Ramos (cell line): Measurements from ENCODE around the gene TNS1.

Experiments
- in situ Hi-C: fragments of 300-500 bp; cut with MboI; formaldehyde crosslinking; loops from one replicate; pipeline ENCODE4 v1.14.3; 2022; ENCODE audit warnings: low sequenced_read_pairs; ENCODE audit not compliant: unreplicated experiment

TNS1 gene

DNA sequence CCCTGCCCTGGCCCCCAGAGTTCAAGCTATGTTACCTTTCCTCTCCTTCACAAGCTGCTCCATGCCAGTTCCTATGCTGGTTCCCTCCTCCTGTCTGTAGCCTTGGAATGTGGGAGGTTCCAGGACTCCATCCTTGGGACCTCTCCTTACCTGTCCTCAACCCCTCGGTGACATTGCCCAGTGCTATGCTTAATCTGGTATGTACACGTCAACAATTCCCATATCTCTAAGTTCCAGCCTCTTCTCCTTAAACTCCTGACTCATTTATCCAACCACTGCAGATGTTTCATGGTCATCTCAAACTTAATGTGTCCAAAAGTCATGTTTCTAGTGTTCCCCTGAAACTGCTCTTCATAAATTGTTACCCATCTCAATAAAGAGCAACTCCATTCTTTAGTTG, 160.8 kb downstream of the TNS1 start:
- in situ Hi-C loops: no loop called here

DNA sequence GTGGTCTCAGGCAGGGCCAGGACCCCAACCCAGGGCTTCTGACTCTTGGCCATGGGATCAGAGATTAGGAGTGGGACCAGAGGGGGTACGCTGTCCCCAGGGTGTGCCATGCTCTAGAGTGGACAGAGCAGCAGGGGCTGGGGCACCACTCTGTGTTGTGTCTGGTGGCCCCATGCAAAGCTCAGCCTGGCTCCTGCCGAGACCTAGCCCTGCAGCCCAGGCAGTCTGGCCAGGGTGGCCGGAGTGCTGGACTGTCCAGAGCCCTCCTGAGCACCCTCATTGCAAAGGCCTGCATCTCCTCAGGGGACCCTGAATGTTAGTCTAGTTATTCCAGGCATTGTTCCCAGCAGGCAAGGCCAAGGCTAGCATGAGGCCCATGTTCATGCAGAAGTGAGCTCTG, 162.3 kb downstream of the TNS1 start:
- in situ Hi-C loops: no loop called here

DNA sequence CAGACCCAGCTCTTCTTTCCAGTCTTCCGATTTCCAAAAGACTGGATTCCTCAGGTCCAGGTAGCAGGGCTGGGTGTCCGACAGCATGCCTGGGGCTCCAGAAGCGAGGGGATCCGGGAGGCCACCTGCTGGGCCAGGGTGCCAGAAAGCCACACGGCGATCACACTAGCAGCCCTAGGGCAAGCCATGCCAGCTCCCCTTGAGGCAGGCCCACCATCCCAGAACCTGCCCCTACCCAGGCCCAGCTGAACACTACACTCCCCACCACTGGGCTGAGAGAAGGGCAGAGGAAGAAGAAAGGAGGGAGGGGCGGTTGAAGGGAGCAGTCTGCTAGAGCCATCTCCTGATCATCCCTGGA, 163.1 kb downstream of the TNS1 start:
- in situ Hi-C loops: no loop called here

DNA sequence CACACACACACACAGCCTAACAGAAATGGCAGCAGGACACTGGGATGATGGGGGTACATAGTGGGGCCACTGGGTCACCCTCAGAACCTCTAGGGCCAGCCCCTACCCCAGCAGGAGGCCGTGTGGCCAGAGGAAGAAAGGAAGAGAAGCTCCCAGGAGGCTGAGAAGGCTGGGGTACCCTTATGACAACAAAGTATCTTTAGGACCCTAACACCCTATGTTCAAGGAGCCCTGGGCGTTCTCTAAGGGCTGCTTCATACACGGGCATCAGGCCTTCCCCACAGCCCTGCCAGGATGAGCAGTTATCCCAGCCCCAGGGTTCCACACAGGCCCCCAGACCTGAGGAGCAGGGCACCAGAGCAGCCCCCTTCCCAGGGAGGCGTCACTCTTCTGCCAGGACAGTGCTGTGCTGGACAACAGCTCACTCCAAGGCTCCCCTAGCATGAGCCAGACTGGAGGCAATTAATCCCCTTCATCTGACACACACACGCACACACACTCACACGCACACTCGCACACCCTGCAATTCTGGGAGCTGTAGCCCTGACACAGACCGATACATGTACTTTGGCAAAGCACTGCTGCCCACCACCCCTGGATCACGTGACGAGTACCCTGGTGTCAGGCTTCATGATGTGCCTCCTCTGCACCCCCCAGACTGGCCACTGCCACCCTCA, 163.6 kb downstream of the TNS1 start:
- in situ Hi-C loops: no loop called here

DNA sequence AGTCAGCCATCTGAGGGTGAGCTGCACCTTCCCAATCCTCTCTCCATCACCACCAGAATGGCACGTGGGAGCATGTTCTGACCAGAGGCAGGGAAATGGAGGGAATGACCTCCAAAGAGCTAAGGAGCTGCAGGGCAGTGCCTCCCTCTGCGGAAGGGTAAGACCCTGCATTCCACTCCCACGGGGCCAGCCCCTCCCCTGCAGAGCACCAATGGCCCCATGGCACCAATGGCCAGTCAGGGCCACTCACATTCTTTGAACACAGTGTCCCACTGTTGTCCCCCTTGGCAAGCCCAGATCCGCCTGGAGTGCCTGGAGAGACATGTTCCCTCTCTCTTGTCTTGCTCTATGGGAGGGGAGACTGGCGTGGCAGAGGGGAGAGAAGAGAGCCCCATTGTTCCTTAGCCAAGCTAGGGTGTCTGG, 164.4 kb downstream of the TNS1 start:
- in situ Hi-C loops: no loop called here

DNA sequence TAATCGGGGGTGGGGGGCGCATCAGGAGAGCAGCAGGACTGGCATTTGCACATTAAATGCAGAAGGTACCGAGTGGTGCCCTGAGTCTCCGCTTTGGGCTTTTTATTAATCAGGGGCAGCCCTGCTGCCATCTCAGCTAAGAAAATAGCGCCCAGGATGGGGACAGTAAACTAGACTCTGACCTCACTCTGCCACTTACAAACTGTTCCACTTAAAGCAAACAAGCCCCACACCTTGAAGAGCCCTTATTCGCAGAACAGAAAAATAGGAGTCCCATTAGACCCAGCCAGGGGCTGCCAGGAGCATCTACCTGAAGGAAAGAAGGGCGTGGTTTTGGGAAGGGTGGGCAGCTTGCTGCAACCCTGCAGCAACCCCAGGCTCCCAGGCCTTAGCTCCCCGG, 165.3 kb downstream of the TNS1 start:
- in situ Hi-C loops: no loop called here

DNA sequence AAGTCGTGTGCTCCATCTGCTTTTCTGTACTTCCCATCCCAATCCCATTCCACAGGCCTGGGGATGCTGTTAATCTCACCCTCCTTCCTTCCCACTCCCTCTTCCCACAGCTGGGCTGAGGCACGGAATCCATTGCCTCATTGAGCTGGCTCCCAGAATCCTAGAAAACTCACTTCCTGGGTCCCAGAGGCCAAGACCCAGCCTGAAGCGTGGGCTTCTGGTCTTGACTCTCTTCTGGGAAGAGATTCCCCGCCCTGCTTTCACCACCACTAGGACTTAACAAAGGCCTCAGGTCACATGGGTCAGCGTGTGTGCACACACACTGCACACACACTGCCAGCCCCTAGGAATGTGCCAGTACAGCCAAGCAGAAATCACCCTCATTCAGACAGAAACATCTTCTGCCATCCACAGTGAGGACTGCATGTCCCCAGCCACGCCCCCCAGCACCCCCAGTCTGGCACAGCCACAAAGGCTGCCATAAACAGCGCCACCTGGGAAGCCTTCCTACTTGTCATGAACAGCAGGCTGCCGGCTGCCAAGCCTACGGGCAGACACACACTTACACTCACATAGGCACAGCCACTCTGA, 165.8 kb downstream of the TNS1 start:
- in situ Hi-C loops: no loop called here

DNA sequence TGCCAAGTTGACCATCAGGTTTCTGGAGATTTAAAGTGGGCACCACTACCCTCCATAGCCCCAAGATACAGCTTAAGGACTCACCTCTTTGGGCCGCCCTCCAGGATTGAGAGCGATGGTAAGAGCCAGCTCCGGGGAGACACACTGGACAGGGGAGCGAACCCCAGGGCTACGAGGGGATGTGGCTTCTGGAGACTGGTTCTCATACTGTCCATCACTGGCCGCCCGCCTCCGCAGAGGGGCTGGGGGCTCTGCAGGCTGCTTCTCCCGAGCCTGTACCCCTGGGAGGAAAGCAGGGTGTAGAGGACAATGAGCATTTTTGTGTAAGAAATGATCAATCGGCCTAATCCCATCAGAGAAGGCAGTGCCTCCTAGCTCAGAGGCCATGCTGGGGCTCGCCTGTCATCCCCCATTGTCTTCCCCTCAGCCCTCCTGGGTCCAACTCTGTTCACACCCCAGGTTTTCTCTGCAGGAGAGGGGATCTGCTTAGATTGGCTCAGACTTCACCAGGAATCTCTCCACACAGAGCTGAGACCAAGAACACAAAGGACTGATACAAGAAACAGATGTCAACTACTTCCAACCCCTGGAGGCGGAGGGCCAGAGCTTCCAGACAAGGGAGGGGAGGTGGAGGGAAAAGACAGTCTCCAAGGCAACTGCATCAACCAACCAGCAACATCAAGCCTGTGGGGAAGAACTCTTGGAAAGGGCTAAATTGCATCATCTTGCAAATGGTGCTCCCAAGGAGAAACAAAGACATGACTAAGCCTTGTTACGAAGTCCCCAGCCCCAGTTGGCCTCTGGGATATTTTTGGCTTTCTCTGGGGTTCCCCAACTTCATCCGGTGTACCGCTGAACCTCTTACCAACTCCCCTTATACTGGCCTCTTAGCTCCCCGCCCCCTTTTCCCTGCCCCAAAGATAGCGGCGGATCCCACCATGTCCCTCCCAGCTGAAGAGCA, 166.6 kb downstream of the TNS1 start:
- in situ Hi-C loops: no loop called here

DNA sequence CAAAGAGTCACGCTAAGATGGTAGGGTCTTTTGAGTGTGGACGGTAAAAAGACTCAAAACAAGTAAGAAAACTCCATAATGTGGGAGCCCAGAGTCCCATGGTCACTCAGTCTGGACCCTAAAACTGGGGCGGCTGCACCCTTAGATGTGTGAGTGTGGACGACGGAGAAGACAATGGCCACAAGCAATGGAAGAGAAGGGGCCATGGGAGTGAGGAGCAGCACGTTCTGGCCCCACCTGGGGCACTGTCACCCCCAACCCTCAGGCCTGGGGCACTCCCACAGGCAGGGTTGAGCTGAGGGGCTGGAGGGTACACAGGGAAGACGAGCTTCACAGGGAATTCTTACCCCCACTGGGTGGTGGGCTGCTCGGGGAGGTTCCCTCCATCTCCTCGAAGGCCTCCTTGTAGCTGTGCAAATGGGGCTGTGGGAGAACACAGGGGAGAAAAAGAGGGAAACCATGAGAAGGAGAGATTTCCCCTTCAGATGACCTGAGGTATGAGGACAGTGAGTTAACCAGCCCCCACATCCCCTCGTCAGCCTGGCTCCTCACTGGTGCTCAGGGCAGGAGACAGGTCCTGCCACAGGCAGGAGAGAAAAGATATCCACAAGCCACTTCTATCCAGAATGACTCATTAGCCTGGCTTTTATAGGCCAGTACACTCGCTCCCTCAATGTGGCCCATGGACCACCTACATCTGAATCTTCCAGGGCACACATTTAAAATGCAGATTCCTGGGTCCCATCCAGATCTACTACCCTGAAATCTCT, 167.9 kb downstream of the TNS1 start:
- in situ Hi-C loops: no loop called here

DNA sequence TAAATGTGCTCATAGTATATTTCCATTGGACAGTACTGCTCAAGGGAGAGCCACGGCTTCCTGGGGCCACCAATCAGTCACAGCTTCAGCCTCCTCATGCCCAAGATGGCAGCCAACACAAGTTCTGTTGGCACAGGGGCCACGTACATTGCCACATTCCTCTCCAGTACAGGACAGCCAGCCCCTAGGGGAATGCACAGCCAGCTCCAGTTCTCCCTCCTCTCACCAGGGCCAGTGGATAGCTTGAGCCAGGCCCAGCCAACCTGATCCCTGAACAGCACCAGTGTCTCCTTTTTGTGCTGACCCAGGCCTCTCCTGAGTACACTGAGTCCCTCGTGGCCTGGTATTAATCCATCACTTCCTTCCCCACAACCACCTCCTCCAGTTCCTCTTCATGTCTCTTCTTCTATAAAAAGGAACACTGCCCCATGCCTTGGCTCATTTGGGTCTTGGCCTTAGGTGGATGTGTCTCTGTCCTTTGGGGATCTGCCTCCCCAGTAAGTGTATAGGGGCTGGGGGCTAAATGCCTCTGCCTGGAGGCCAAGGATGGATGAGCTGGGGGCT, 168.7 kb downstream of the TNS1 start:
- in situ Hi-C loops: no loop called here

DNA sequence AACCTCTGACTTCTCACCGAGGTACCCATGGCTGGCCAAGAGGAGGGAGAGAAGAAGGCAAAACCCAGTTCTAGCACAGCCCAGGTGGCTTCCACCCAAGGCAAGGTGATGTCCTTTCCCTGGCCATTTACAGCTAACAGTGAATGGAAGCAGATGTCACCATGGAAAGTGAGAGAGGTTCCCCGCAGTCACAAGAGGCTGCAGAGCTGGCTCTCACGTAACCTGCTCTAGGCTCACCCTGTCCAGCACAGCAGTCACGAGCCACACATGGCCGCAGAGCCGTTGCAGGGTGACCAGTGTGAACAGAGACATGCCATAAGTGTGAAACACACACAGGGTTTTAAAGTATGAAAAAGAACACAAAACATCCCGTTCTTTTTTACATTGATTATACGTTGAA, 169.4 kb downstream of the TNS1 start:
- in situ Hi-C loops: no loop called here

DNA sequence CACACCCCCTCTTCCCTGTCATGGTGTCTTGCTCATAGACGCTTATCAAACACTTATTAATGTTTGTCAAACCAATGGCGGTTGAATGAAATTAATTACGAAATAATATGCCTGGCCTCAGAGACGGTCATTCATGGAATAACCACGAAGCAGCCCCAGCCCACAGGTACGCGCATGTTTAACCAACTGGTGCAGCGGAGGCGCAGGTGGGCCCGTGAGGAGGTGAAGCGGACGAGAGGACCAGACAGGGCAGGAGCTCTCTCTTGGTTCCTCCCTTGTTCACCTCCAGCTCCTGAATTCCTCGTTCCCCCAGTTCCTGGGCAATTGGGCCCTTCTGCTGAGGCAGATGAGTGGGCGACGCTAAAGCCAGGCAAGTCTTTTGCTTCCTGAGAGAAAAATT, 169.8 kb downstream of the TNS1 start:
- in situ Hi-C loops: no loop called here

DNA sequence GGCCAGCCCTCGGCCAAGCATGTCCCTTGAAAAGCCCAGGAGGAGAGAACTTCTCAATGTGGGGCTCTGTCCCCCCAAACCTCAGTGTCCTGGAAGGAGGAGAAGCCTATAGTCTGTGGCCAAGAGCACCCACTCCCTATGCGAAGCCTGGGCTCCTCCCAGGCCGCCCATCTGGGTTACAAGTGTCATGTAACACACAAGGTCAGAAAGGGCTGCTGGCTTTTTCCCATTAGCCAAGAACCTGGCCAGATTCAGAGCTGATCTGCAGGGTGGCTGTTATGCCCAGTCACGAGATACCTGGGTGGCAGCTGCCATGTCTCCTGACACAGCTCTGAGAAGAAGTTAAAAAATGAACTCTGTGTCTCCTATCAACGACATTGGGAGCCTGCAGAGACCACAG, 170.7 kb downstream of the TNS1 start:
- in situ Hi-C loops: no loop called here

DNA sequence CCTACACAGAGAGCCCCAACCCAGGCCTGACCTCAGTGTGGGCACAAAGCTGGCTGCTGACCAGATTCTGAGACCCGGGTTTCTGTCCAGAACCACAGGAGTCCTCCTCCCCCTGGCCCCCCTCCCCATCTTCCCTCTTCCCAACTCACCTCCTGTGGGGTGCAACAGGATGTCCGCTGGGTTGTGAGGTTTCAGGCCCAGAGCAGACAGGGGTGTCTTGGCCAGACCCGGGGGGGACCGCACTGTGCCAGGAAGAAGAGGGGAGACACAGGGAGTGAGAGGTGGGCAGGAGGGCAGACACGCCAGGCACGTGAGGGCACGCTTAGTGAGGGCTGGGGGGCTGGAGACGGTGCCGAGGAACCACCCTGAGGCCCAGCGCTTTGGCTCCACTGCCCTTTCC, 171.5 kb downstream of the TNS1 start:
- in situ Hi-C loops: no loop called here

DNA sequence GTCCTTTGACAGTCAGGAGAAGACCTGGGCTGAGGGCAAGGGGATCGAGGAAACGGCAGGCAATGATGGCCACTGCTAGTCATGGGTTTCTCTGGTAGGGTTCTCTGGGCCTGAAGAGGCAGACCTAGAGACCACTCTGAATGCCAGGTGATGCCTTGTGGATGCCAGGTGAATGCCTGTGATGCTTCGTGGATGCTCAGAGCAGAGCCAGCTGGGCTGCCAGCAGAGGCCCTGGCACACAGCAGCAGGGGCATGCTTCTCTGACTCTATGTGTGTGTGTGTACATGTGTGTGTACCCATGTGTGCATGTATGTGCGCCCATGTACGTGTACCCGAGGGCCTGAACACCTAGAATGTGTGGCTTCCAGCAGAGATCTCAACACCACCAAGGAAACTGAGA, 172.0 kb downstream of the TNS1 start:
- in situ Hi-C loops: no loop called here

DNA sequence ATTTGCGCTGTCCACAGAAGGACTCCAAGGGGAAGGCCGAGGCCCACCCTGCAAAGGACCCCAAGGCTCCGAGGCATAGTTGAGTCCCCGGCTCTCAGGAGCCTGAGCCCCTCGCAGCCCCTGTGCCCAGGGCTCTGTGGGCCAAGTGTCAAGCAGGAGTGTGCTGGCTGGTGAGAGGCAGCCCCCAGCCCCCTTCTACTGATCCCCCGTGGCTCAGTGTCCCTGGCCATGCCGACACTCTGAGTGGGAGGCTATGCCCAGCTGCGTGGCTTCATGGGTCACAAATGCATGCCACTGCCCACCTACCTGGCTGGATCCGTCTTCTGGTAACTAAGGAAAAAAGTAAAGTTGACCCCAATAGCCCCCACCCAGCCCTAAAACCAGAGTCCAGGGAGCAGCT, 172.7 kb downstream of the TNS1 start:
- in situ Hi-C loops: no loop called here

DNA sequence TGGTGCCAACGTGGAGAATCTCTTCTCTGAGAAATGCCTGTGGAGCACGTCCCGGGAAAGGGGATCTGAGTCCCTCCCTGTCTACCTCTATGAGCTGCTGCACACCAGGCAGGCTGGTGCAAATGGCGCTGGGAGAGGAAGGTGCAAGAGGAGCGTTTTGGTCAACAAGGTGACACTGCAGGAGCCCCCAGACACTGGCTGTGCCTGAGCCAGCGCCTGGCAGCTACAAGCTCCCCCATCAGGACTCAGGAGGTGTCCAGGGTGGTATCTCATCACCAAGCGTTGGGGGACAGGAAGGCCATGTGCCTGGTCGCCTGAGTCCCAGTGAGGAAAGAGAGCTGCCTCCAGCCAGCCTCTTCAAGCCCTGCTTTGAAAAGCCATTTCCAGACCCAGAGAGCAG, 173.4 kb downstream of the TNS1 start:
- in situ Hi-C loops: no loop called here

DNA sequence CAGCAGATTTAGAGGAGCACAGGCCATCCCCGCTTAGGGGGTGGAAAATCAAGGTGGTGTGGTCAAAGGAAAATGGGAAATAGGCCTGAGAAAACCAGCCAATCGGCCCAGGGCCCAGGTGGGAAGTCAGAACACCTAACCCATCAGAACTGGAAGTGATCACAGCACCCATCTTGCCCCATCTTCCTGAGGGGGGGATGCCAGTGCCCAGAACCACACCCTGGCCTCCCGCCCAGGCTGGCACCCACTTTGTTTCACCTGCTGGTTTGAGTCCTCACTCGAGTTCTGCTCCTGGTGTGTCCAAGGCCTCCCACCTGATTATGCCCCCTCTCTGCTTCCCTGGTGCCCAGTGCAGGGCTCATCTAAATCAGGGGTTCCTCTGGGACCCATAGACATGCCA, 174.5 kb downstream of the TNS1 start:
- in situ Hi-C loops: no loop called here

DNA sequence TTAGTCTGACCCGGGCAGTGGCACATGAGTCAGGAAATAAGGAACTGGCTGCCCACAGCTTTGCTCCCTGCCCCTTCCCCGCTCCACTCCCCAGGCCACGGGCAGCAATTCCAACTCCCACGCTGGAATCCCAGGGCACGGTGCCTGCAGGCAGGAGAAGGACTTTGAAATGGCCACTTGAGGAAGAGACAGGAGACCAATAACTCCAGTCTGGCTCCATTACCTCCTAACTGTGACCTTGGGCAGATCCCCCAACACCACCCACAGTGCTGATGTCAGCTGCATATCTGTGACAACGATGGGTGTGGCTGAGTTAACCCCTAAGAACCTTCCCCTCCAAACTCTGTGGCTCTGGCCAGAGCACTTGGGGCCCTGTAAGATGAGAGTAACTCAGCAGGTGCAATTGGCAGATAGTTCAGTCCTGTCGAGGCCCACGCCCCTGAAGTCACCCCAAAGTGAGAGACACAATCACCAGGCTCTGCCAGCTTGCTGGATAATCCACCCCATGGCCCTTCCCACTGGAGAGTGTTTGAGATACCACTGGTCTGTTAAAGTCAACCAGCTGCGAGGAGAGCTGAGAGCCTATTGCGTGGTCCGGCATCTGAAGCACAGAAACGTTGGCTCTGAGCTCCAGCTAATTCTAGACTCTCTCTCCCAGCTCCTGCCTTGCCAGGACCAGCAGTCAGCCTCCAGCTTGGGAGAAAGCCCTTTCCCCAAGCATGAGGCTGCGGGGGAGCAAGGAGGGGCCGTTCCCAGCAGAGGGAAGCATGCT, 175.2 kb downstream of the TNS1 start:
- in situ Hi-C loops: no loop called here

DNA sequence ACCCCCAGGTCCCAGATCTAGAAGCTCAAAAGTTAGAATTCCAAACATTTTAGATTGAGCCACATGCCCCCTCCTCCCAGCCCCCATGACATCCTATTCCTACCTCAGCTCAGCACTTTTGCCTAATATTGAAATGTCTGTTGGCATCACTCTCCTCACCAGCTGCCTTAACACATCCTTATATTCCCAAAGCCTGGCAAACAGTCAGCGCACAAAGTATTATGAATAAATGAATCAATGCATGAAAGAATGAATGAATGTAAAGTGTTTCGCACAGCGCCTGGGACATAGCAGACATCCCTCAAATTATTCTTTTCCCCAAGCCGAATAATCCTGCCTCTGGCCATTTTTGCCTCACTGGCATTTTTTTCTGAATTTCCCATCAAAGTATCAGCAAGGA, 175.8 kb downstream of the TNS1 start:
- in situ Hi-C loops: no loop called here
